Ascending aorta (tissue), 2 donors: Measurements from ENCODE around the gene FAM114A2. TPM values are rescaled to one million over a fixed set of nuclear protein-coding genes. Genes with fewer than 3 reads are reported as not detected.

ENCODE experiments used
- DNase-seq, 2 donors: peaks; one replicate each; pipeline ENCODE4 v3.0.0-alpha.2; 2019; ENCODE audit warnings: low spot score in 2 of 2
- H3K27ac ChIP-seq, 2 donors: fragments of 200-600 bp; sonication (generic); one replicate each; pipeline ENCODE4 v1.5.1; 2016 to 2017; ENCODE audit warnings: mild to moderate bottlenecking in 1 of 2
- H3K27me3 ChIP-seq: fragments of 200-600 bp; sonication (generic); one replicate; pipeline ENCODE4 v1.5.1; 2017
- H3K36me3 ChIP-seq, 2 donors: fragments of 200-600 bp; sonication (generic); one replicate each; pipeline ENCODE4 v1.5.1; 2016
- H3K4me1 ChIP-seq, 2 donors: fragments of 200-600 bp; sonication (generic); one replicate each; pipeline ENCODE4 v1.5.1; 2016 to 2017; ENCODE audit warnings: mild to moderate bottlenecking in 1 of 2
- H3K4me3 ChIP-seq, 2 donors: fragments of 200-600 bp; sonication (generic); one replicate each; pipeline ENCODE4 v1.5.1; 2016 to 2017; ENCODE audit warnings: mild to moderate bottlenecking in 1 of 2
- H3K9me3 ChIP-seq, 2 donors: fragments of 200-600 bp; sonication (generic); one replicate each; pipeline ENCODE4 v1.5.1; 2016
- intact Hi-C: fragments of 100-400 bp; cut with DNase I; formaldehyde crosslinking; loops from one replicate; pipeline ENCODE4 v1.15.1; 2023
- total RNA-seq: library from RNA; depleted of rRNA; stranded (reverse); fragments of >200 nt; gene quantifications from one replicate; pipeline ENCODE4 v1.1.0, GENCODE V29; 2016
- TF ChIP-seq, protein P1 (sequence below), 3 experiments: fragments of 200-600 bp in 2 of 3; fragments of 450-650 bp in 1 of 3; sonication (generic) in 2 of 3; IDR thresholded peaks; one replicate each; pipeline ENCODE4 v1.5.1; 2016 to 2019; ENCODE audit warnings: antibody characterized with exemption in 3 of 3, mild to moderate bottlenecking in 1 of 3, moderate library complexity in 1 of 3

The FAM114A2 gene
- total RNA-seq, 1 donor from 2014 or later: 7.2 TPM

DNA sequence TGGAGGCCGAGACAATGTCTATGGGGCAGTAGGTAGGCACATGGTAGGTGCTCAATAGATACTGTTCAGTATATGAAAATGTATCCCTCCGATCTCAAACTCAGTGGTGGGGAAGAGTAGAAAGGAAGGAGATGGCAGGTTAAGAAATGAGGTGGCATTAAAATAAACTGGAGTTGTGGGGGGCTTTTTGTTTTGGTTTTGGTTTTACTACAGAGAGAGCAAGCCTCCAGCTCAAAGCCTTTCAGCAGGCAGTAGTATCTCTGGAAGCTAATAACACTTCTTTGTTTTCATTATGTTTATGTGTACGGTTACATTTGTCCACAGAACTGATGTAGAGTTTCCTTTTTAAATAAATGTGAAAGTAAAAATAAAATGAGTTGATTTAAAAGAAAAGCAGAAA is 8.6 kb upstream of the FAM114A2 start:
- H3K27ac ChIP-seq: no peak overlapping the region
- TF ChIP-seq, protein P1, sequence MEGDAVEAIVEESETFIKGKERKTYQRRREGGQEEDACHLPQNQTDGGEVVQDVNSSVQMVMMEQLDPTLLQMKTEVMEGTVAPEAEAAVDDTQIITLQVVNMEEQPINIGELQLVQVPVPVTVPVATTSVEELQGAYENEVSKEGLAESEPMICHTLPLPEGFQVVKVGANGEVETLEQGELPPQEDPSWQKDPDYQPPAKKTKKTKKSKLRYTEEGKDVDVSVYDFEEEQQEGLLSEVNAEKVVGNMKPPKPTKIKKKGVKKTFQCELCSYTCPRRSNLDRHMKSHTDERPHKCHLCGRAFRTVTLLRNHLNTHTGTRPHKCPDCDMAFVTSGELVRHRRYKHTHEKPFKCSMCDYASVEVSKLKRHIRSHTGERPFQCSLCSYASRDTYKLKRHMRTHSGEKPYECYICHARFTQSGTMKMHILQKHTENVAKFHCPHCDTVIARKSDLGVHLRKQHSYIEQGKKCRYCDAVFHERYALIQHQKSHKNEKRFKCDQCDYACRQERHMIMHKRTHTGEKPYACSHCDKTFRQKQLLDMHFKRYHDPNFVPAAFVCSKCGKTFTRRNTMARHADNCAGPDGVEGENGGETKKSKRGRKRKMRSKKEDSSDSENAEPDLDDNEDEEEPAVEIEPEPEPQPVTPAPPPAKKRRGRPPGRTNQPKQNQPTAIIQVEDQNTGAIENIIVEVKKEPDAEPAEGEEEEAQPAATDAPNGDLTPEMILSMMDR (IDR thresholded peaks at IDR 0.05): no peak
- no peaks in the 10 kb centered on the region for H3K27me3 ChIP-seq
- DNase-seq: no peak
- H3K9me3 ChIP-seq: no peaks in the 10 kb centered on the region
- no peaks in the 10 kb centered on the region for H3K4me1 ChIP-seq
- peaks cover 5 to 16% of the 10 kb centered on the region in 2 donors for H3K36me3 ChIP-seq
- intact Hi-C loops: no loop called here
- no peak overlapping the region for H3K4me3 ChIP-seq

GRCh38 chr5:154046486-154046885 is 7.8 kb upstream of the FAM114A2 start:
- peaks cover 0 to 1% of the 10 kb centered on the region in 2 donors for H3K4me1 ChIP-seq

DNA sequence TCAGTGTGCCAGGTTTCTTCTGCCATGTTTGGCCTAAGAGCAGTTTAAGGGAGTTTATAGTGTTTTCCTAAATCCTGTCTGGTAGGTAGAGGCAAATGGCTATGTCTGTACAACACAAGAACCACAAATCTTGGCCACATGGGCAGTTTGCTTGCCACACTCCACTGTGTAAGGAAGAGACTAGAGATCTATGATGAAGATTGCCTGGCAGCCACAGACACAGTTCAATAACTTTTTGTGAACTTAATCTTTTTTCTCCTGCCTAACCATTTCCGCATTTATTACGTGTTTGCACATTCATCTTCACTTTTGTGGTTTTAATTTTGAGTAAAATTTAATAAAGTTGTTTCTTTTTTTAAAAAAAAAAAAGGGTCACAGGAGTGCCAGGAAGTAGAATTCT is 5.9 kb upstream of the FAM114A2 start:
- TF ChIP-seq, protein P1 (IDR thresholded peaks at IDR 0.05): no peak
- intact Hi-C loops: no loop called here
- Histone ChIP-seq H3K36me3 (peaks cover 0 to 3% of the 10 kb centered on the region in 2 donors), H3K27me3 (no peaks in the 10 kb centered on the region), H3K27ac (no peak overlapping the region), H3K4me3 (no peak overlapping the region), H3K9me3 (no peaks in the 10 kb centered on the region), H3K4me1 (peaks cover 0 to 12% of the 10 kb centered on the region in 2 donors)
- DNase-seq: no peak

More at GRCh38 chr5:154046486-154046885, 7.8 kb upstream of the FAM114A2 start:
- no peak for DNase-seq
- Histone ChIP-seq H3K4me3 (no peak overlapping the region), H3K27ac (no peak overlapping the region), H3K27me3 (no peaks in the 10 kb centered on the region), H3K9me3 (no peaks in the 10 kb centered on the region), H3K36me3 (peaks cover 1 to 11% of the 10 kb centered on the region in 2 donors)
- TF ChIP-seq, protein P1 (IDR thresholded peaks at IDR 0.05): no peak
- intact Hi-C loops: no loop called here

GRCh38 chr5:154044099-154044498 is 5.4 kb upstream of the FAM114A2 start:
- Histone ChIP-seq H3K4me3 (no peak overlapping the region), H3K9me3 (no peaks in the 10 kb centered on the region), H3K36me3 (peaks cover 0 to 3% of the 10 kb centered on the region in 2 donors), H3K27me3 (no peaks in the 10 kb centered on the region), H3K4me1 (peaks cover 0 to 13% of the 10 kb centered on the region in 2 donors), H3K27ac (no peak overlapping the region)
- TF ChIP-seq, protein P1 (IDR thresholded peaks at IDR 0.05): no peak
- no peak for DNase-seq
- intact Hi-C loops: no loop called here

DNA sequence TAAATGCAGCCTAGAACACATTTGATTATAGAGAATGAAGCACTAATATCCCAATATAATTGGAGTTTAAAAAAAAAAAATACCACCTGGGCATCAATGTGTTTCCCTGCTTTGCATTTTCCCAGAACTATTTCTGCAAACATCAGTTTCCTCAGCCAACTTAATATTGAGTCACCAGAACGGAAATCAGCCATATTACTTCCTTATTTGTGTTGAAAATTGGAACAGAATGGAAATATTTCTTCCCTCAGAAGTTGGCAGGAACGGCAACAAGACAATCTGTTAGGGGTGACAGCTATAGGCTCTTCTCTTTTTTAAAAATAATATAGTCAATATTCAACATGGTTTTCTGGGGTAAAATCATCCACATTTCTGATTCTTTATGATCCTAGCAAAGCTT is 4.1 kb upstream of the FAM114A2 start:
- Histone ChIP-seq H3K9me3 (no peaks in the 10 kb centered on the region), H3K27me3 (no peaks in the 10 kb centered on the region), H3K36me3 (peaks cover 0 to 3% of the 10 kb centered on the region in 2 donors), H3K27ac (no peak overlapping the region), H3K4me1 (peaks cover 0 to 13% of the 10 kb centered on the region in 2 donors), H3K4me3 (no peak overlapping the region)
- TF ChIP-seq, protein P1 (IDR thresholded peaks at IDR 0.05): no peak
- intact Hi-C loops: no loop called here
- DNase-seq: no peak

DNA sequence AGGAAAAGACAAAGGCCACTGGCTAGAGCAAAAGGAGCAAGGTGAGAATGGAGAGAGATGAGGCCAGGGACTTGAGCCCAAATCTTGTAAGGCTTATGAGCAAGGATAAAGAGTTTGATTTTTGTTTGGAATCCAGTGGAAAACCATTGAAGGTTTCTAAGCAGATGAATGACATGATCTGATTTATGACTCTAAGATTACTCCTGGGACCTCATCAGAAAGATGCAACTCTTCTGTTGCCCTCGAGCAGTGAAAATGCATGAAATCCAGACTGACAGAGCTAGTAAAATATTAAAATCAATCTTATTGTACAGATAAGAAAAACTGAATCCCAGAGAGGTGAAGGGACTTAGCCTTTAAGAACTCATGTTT is 734 bp upstream of the FAM114A2 start:
- no peaks in the 10 kb centered on the region for H3K27me3 ChIP-seq
- H3K4me1 ChIP-seq: peaks cover 0 to 13% of the 10 kb centered on the region in 2 donors
- H3K36me3 ChIP-seq: no peaks in the 10 kb centered on the region
- peak overlapping the region; percentile 79 to 83 for H3K4me3 ChIP-seq
- TF ChIP-seq, protein P1 (IDR thresholded peaks at IDR 0.05): no peak
- H3K27ac ChIP-seq: peak overlapping the region in 1 of 2 donors; percentile 77
- intact Hi-C loops: no loop called here
- H3K9me3 ChIP-seq: no peaks in the 10 kb centered on the region
- DNase-seq: no peak
